ENCODE results near the gene PDGFD. TPM values are rescaled to one million over a fixed set of nuclear protein-coding genes. Genes with fewer than 3 reads are reported as not detected.

PDGFD gene
- total RNA-seq, 1 donor from 2014 or later: 8.0 TPM

GRCh38 chr11:103880968-103881367, 283.0 kb downstream of the PDGFD start:
- Mint-ChIP-seq H3K4me1 (ENCODE audit: low read depth) (no peaks in the 10 kb centered on the region), H3K27me3 (no peaks in the 10 kb centered on the region), H3K27ac (no peak overlapping the region), H3K4me3 (ENCODE audit: low read depth) (no peak overlapping the region), H3K9me3 (ENCODE audit: low read depth) (no peaks in the 10 kb centered on the region), H3K36me3 (ENCODE audit: insufficient read depth) (no peaks in the 10 kb centered on the region)
- no peak for DNase-seq (ENCODE audit: low spot score, unreplicated experiment)
- no peak for TF ChIP-seq CTCF (IDR thresholded peaks at IDR 0.05; ENCODE audit: unreplicated experiment)

GRCh38 chr11:103878646-103879045, 285.3 kb downstream of the PDGFD start:
- Mint-ChIP-seq H3K27me3 (no peaks in the 10 kb centered on the region), H3K27ac (no peak overlapping the region), H3K36me3 (ENCODE audit: insufficient read depth) (no peaks in the 10 kb centered on the region), H3K4me1 (ENCODE audit: low read depth) (no peaks in the 10 kb centered on the region), H3K4me3 (ENCODE audit: low read depth) (no peak overlapping the region), H3K9me3 (ENCODE audit: low read depth) (no peaks in the 10 kb centered on the region)
- TF ChIP-seq CTCF (IDR thresholded peaks at IDR 0.05; ENCODE audit: unreplicated experiment): no peak
- DNase-seq (ENCODE audit: low spot score, unreplicated experiment): no peak

GRCh38 chr11:103877221-103877620, 286.7 kb downstream of the PDGFD start:
- no peak for TF ChIP-seq CTCF (IDR thresholded peaks at IDR 0.05; ENCODE audit: unreplicated experiment)
- Mint-ChIP-seq H3K4me1 (ENCODE audit: low read depth) (no peaks in the 10 kb centered on the region), H3K27ac (no peak overlapping the region), H3K9me3 (ENCODE audit: low read depth) (no peaks in the 10 kb centered on the region), H3K27me3 (no peaks in the 10 kb centered on the region), H3K36me3 (ENCODE audit: insufficient read depth) (no peaks in the 10 kb centered on the region), H3K4me3 (ENCODE audit: low read depth) (no peak overlapping the region)
- no peak for DNase-seq (ENCODE audit: low spot score, unreplicated experiment)

GRCh38 chr11:103875855-103876510, 288.0 kb downstream of the PDGFD start:
- Mint-ChIP-seq H3K27ac (no peak overlapping the region), H3K4me3 (ENCODE audit: low read depth) (no peak overlapping the region), H3K36me3 (ENCODE audit: insufficient read depth) (no peaks in the 10 kb centered on the region), H3K4me1 (ENCODE audit: low read depth) (no peaks in the 10 kb centered on the region), H3K9me3 (ENCODE audit: low read depth) (no peaks in the 10 kb centered on the region), H3K27me3 (no peaks in the 10 kb centered on the region)
- no peak for DNase-seq (ENCODE audit: low spot score, unreplicated experiment)
- TF ChIP-seq CTCF (IDR thresholded peaks at IDR 0.05; ENCODE audit: unreplicated experiment): no peak

- no peak overlapping the region for H3K27ac Mint-ChIP-seq
- no peak for DNase-seq (ENCODE audit: low spot score, unreplicated experiment)
- TF ChIP-seq CTCF (IDR thresholded peaks at IDR 0.05; ENCODE audit: unreplicated experiment): no peak
- H3K4me1 Mint-ChIP-seq (ENCODE audit: low read depth): no peaks in the 10 kb centered on the region
- no peaks in the 10 kb centered on the region for H3K36me3 Mint-ChIP-seq (ENCODE audit: insufficient read depth)
- no peaks in the 10 kb centered on the region for H3K27me3 Mint-ChIP-seq
- H3K9me3 Mint-ChIP-seq (ENCODE audit: low read depth): no peaks in the 10 kb centered on the region
- no peak overlapping the region for H3K4me3 Mint-ChIP-seq (ENCODE audit: low read depth)
Measured at GRCh38 chr11:103872748-103873147, 291.2 kb downstream of the PDGFD start.
